KBM-7 (cell line): ENCODE data around the gene TSHZ3.

Source experiments
- DNase-seq: peaks from one replicate; pipeline ENCODE4 v3.0.0-alpha.2; 2015
- in situ Hi-C: fragments of 300-500 bp; cut with MboI; formaldehyde crosslinking; loops from 2 replicates; pipeline ENCODE4 v1.14.3; 2020; ENCODE audit warnings: low sequenced_read_pairs, low pct_unique_long_range_greater_than_20kb, mixed read lengths

TSHZ3 gene

GRCh38 chr19:31342926-31343325 is 6.3 kb downstream of the TSHZ3 start:
- in situ Hi-C loops, result no loop called here
- DNase-seq, result no peak

GRCh38 chr19:31340042-31341025 is 8.9 kb downstream of the TSHZ3 start:
- DNase-seq, result peak; percentile 73
- in situ Hi-C loops, result no loop called here

- in situ Hi-C loops, result no loop called here
- DNase-seq, result no peak
Observed at GRCh38 chr19:31339411-31339810, 9.8 kb downstream of the TSHZ3 start.

GRCh38 chr19:31338069-31338776 is 11.0 kb downstream of the TSHZ3 start:
- in situ Hi-C loops, result no loop called here
- peak; percentile 47 for DNase-seq

GRCh38 chr19:31337008-31337914 is 12.0 kb downstream of the TSHZ3 start:
- no peak for DNase-seq
- in situ Hi-C loops, result no loop called here

GRCh38 chr19:31335716-31336115 is 13.5 kb downstream of the TSHZ3 start:
- no peak for DNase-seq
- in situ Hi-C loops, result no loop called here

- in situ Hi-C loops, result no loop called here
Observed at GRCh38 chr19:31334849-31335624, 14.2 kb downstream of the TSHZ3 start.

GRCh38 chr19:31334101-31334848 is 15.0 kb downstream of the TSHZ3 start:
- in situ Hi-C loops, result no loop called here
- DNase-seq, result no peak

More at GRCh38 chr19:31334849-31335624, 14.2 kb downstream of the TSHZ3 start:
- DNase-seq, result no peak

GRCh38 chr19:31332096-31332495 is 17.1 kb downstream of the TSHZ3 start:
- in situ Hi-C loops, result no loop called here
- no peak for DNase-seq

GRCh38 chr19:31331536-31331935 is 17.7 kb downstream of the TSHZ3 start:
- in situ Hi-C loops, result no loop called here
- no peak for DNase-seq

GRCh38 chr19:31330761-31331160 is 18.5 kb downstream of the TSHZ3 start:
- in situ Hi-C loops, result no loop called here
- no peak for DNase-seq

- no peak for DNase-seq
- in situ Hi-C loops, result no loop called here
Observed at GRCh38 chr19:31330237-31330636, 19.0 kb downstream of the TSHZ3 start.

GRCh38 chr19:31329819-31330218 is 19.4 kb downstream of the TSHZ3 start:
- in situ Hi-C loops, result no loop called here
- no peak for DNase-seq

GRCh38 chr19:31328238-31328637 is 21.0 kb downstream of the TSHZ3 start:
- in situ Hi-C loops, result no loop called here
- DNase-seq, result no peak

- no peak for DNase-seq
- in situ Hi-C loops, result no loop called here
Observed at GRCh38 chr19:31326329-31327028, 22.8 kb downstream of the TSHZ3 start.

- DNase-seq, result no peak
- in situ Hi-C loops, result no loop called here
Observed at GRCh38 chr19:31325342-31325741, 23.9 kb downstream of the TSHZ3 start.

- in situ Hi-C loops, result no loop called here
Observed at GRCh38 chr19:31319465-31319864, 29.8 kb downstream of the TSHZ3 start.

More at GRCh38 chr19:31319465-31319864, 29.8 kb downstream of the TSHZ3 start:
- DNase-seq, result no peak
